ENCODE measurements around the gene LENEP.

DNA sequence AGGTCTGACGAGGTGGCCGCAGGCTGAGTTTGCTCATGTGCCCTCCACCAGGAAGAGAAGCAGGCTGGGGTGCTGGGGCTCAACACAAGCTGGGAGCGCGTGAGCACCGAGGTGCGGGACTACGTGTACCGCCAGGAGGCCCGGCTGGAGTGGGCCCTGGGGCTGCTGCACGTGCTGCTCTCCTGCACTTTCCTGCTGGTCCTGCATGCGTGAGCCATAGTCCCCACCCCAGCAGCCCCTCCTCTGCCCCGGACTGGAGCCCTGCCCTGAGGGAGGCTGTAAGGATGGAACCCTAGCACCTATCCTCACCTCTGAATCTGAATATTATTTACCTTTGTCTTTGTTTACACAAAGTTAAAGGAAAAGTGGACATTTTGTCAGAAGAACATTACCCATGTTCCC lies 49.9 kb downstream of the LENEP start:
- TF ChIP-seq, protein P1, sequence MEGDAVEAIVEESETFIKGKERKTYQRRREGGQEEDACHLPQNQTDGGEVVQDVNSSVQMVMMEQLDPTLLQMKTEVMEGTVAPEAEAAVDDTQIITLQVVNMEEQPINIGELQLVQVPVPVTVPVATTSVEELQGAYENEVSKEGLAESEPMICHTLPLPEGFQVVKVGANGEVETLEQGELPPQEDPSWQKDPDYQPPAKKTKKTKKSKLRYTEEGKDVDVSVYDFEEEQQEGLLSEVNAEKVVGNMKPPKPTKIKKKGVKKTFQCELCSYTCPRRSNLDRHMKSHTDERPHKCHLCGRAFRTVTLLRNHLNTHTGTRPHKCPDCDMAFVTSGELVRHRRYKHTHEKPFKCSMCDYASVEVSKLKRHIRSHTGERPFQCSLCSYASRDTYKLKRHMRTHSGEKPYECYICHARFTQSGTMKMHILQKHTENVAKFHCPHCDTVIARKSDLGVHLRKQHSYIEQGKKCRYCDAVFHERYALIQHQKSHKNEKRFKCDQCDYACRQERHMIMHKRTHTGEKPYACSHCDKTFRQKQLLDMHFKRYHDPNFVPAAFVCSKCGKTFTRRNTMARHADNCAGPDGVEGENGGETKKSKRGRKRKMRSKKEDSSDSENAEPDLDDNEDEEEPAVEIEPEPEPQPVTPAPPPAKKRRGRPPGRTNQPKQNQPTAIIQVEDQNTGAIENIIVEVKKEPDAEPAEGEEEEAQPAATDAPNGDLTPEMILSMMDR (IDR thresholded peaks at IDR 0.05), result no peak
- TF ChIP-seq POLR2A (IDR thresholded peaks at IDR 0.05), result no peak
